Testis (tissue), 2 donors: ENCODE measurements around the gene FAM83C.

Experiments
- POLR2A ChIP-seq: fragments of 450-650 bp; IDR thresholded peaks from one replicate; pipeline ENCODE4 v1.6.1; 2017; ENCODE audit warnings: antibody characterized with exemption, mild to moderate bottlenecking, moderate library complexity
- TF ChIP-seq, protein P1 (sequence below), 3 experiments: fragments of 450-650 bp in 2 of 3; fragments of 200-600 bp in 1 of 3; sonication (generic) in 1 of 3; IDR thresholded peaks; one replicate each; pipeline ENCODE4 v1.5.1; 2016 to 2019; ENCODE audit warnings: antibody characterized with exemption in 3 of 3, mild to moderate bottlenecking in 2 of 3, moderate library complexity in 1 of 3

DNA sequence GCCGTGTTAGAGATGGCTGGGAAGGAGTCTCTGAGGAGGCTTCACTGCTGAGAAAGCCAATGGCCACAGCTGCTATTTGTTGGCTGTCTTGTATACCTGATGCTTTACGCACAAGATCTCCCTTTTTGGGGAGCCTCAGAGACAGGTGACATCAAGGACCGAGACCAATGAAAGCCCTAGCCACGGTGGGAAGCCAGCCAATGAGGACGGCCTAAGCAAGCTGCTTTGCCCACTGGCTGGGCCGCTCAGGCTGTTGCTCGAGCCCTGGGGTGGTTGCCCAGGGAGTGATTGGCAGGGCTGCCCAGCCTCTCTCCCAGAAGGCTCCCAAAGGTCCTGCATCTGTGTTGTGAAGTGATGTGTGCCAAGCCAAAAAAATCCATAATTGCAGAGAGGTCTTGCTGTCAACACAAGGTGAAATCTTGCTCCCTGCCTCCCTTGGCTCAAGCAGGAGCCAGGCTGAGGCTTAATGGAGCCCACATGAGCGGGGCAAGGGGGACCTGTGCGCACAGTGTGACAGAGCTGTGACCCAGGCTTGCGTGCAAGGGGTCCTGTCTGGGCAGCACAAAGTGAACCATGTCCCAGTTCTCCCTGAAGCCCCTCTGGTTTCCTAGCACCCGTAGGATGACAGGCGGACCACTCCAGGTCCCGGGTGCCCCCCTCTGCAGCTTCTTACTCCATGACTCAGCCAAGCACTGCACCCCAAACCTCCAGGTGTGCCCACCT is 18.6 kb downstream of the FAM83C start:
- TF ChIP-seq POLR2A: no peak
- TF ChIP-seq, protein P1, sequence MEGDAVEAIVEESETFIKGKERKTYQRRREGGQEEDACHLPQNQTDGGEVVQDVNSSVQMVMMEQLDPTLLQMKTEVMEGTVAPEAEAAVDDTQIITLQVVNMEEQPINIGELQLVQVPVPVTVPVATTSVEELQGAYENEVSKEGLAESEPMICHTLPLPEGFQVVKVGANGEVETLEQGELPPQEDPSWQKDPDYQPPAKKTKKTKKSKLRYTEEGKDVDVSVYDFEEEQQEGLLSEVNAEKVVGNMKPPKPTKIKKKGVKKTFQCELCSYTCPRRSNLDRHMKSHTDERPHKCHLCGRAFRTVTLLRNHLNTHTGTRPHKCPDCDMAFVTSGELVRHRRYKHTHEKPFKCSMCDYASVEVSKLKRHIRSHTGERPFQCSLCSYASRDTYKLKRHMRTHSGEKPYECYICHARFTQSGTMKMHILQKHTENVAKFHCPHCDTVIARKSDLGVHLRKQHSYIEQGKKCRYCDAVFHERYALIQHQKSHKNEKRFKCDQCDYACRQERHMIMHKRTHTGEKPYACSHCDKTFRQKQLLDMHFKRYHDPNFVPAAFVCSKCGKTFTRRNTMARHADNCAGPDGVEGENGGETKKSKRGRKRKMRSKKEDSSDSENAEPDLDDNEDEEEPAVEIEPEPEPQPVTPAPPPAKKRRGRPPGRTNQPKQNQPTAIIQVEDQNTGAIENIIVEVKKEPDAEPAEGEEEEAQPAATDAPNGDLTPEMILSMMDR (IDR thresholded peaks at IDR 0.05): no peak
